GM03348 (cell line): ENCODE results near the gene RPP40.
"Not testable (repeated sequence)": the region's sequence is repeated elsewhere in the genome, so short reads cannot be mapped to it uniquely, and the experiment has no call there.

Source experiments
- DNase-seq: peaks from one replicate; pipeline ENCODE4 v3.0.0; 2012; ENCODE audit warnings: low spot score

The RPP40 gene

GRCh38 chr6:5003604-5004372, at the start of gene RPP40:
Gene RPP40 (minus strand): TSS chr6:5004037. CDS start chr6:5004002, 35 bp downstream.
- peak; percentile 98 for DNase-seq

GRCh38 chr6:5053038-5053437, 49.2 kb upstream of the RPP40 start:
- no peak for DNase-seq

- no peak for DNase-seq
These were observed 47.6 kb upstream of the RPP40 start for GRCh38 chr6:5051394-5051793.

GRCh38 chr6:5050009-5050408, 46.2 kb upstream of the RPP40 start:
- DNase-seq, result no peak

- DNase-seq, result no peak
These were observed 42.6 kb upstream of the RPP40 start for GRCh38 chr6:5046430-5046829.

GRCh38 chr6:5045416-5045815, 41.6 kb upstream of the RPP40 start:
- DNase-seq, result no peak

- no peak for DNase-seq
These were observed 41.0 kb upstream of the RPP40 start for GRCh38 chr6:5044866-5045265.

GRCh38 chr6:5042436-5042835, 38.6 kb upstream of the RPP40 start:
- DNase-seq, result no peak

- DNase-seq, result no peak
These were observed 38.1 kb upstream of the RPP40 start for GRCh38 chr6:5041955-5042354.

- no peak for DNase-seq
These were observed 32.4 kb upstream of the RPP40 start for GRCh38 chr6:5036269-5036668.

GRCh38 chr6:5034736-5035135, 30.9 kb upstream of the RPP40 start:
- no peak for DNase-seq

GRCh38 chr6:5034328-5034727, 30.5 kb upstream of the RPP40 start:
- DNase-seq, result no peak

- not testable (repeated sequence) for DNase-seq
These were observed 29.5 kb upstream of the RPP40 start for GRCh38 chr6:5033214-5033904.

- peak; percentile 57 for DNase-seq
These were observed 28.9 kb upstream of the RPP40 start for GRCh38 chr6:5032706-5033105.

- no peak for DNase-seq
These were observed 27.3 kb upstream of the RPP40 start for GRCh38 chr6:5031150-5031549.

GRCh38 chr6:5030596-5031136, 26.8 kb upstream of the RPP40 start:
- peak; percentile 86 for DNase-seq

- DNase-seq, result no peak
These were observed 25.8 kb upstream of the RPP40 start for GRCh38 chr6:5029609-5030008.

- DNase-seq, result no peak
These were observed 25.1 kb upstream of the RPP40 start for GRCh38 chr6:5028921-5029320.

GRCh38 chr6:5028301-5028700, 24.5 kb upstream of the RPP40 start:
- no peak for DNase-seq

GRCh38 chr6:5025911-5026819, 22.3 kb upstream of the RPP40 start:
- peak; percentile 86 for DNase-seq

GRCh38 chr6:5023923-5024322, 20.1 kb upstream of the RPP40 start:
- no peak for DNase-seq

GRCh38 chr6:5020142-5020541, 16.3 kb upstream of the RPP40 start:
- DNase-seq, result no peak
